Measurements from ENCODE around the gene SORBS2.

Gene SORBS2

GRCh38 chr4:185660340-185660739 is 151.7 kb downstream of the SORBS2 start:
- TF ChIP-seq CTCF (IDR thresholded peaks at IDR 0.05; ENCODE audit: borderline replicate concordance, extremely low read depth, low read length, poor library complexity, severe bottlenecking), result no peak
- no peak for TF ChIP-seq EZH2 (IDR thresholded peaks at IDR 0.05; ENCODE audit: borderline replicate concordance, low read depth, low read length, severe bottlenecking)
- no peak for DNase-seq

GRCh38 chr4:185657699-185658098 is 154.3 kb downstream of the SORBS2 start:
- H2AFZ ChIP-seq (ENCODE audit: low read depth, low read length), result no peak overlapping the region
- H3K4me1 ChIP-seq (ENCODE audit: insufficient read depth, low read length), result no peaks in the 10 kb centered on the region
- no peak overlapping the region for H3K9ac ChIP-seq (ENCODE audit: low read depth, low read length)
- H3K79me2 ChIP-seq (ENCODE audit: insufficient read depth, low read length), result no peaks in the 10 kb centered on the region
- no peaks in the 10 kb centered on the region for H3K36me3 ChIP-seq (ENCODE audit: insufficient read depth, low read length)
- ATAC-seq (ENCODE audit: insufficient read depth, low read depth) (no peak), DNase-seq (no peak)
- no peaks in the 10 kb centered on the region for H4K20me1 ChIP-seq (ENCODE audit: insufficient read depth, low read length)
- H3K27me3 ChIP-seq (ENCODE audit: insufficient read depth, low read length, poor library complexity), result no peaks in the 10 kb centered on the region
- no peak overlapping the region for H3K4me3 ChIP-seq (ENCODE audit: low read depth in 1 of 2, low read length in 2 of 2)
- TF ChIP-seq CTCF (IDR thresholded peaks at IDR 0.05; ENCODE audit: borderline replicate concordance, extremely low read depth, low read length, poor library complexity, severe bottlenecking) (no peak), EZH2 (IDR thresholded peaks at IDR 0.05; ENCODE audit: borderline replicate concordance, low read depth, low read length, severe bottlenecking) (no peak)
- no peaks in the 10 kb centered on the region for H3K9me3 ChIP-seq (ENCODE audit: insufficient read depth, low read length, severe bottlenecking)
- H3K4me2 ChIP-seq (ENCODE audit: insufficient read depth, low read length), result no peak overlapping the region
- H3K27ac ChIP-seq (ENCODE audit: low read length), result no peak overlapping the region

More at GRCh38 chr4:185660340-185660739, 151.7 kb downstream of the SORBS2 start:
- H3K4me2 ChIP-seq (ENCODE audit: insufficient read depth, low read length), result no peak overlapping the region
- H2AFZ ChIP-seq (ENCODE audit: low read depth, low read length), result no peak overlapping the region
- H3K36me3 ChIP-seq (ENCODE audit: insufficient read depth, low read length), result no peaks in the 10 kb centered on the region
- ATAC-seq (ENCODE audit: insufficient read depth, low read depth), result no peak
- no peak overlapping the region for H3K4me3 ChIP-seq (ENCODE audit: low read depth in 1 of 2, low read length in 2 of 2)
- no peak overlapping the region for H3K9ac ChIP-seq (ENCODE audit: low read depth, low read length)
- H3K27ac ChIP-seq (ENCODE audit: low read length), result no peak overlapping the region
- H3K79me2 ChIP-seq (ENCODE audit: insufficient read depth, low read length), result no peaks in the 10 kb centered on the region
- no peaks in the 10 kb centered on the region for H3K4me1 ChIP-seq (ENCODE audit: insufficient read depth, low read length)
- H3K9me3 ChIP-seq (ENCODE audit: insufficient read depth, low read length, severe bottlenecking), result no peaks in the 10 kb centered on the region
- no peaks in the 10 kb centered on the region for H4K20me1 ChIP-seq (ENCODE audit: insufficient read depth, low read length)
- no peaks in the 10 kb centered on the region for H3K27me3 ChIP-seq (ENCODE audit: insufficient read depth, low read length, poor library complexity)

- no peaks in the 10 kb centered on the region for H3K9me3 ChIP-seq (ENCODE audit: insufficient read depth, low read length, severe bottlenecking)
- no peaks in the 10 kb centered on the region for H3K4me1 ChIP-seq (ENCODE audit: insufficient read depth, low read length)
- H3K4me2 ChIP-seq (ENCODE audit: insufficient read depth, low read length), result no peak overlapping the region
- TF ChIP-seq CTCF (IDR thresholded peaks at IDR 0.05; ENCODE audit: borderline replicate concordance, extremely low read depth, low read length, poor library complexity, severe bottlenecking) (no peak), EZH2 (IDR thresholded peaks at IDR 0.05; ENCODE audit: borderline replicate concordance, low read depth, low read length, severe bottlenecking) (no peak)
- no peaks in the 10 kb centered on the region for H3K27me3 ChIP-seq (ENCODE audit: insufficient read depth, low read length, poor library complexity)
- no peak overlapping the region for H3K4me3 ChIP-seq (ENCODE audit: low read depth in 1 of 2, low read length in 2 of 2)
- H4K20me1 ChIP-seq (ENCODE audit: insufficient read depth, low read length), result no peaks in the 10 kb centered on the region
- DNase-seq, result no peak
- H3K9ac ChIP-seq (ENCODE audit: low read depth, low read length), result no peak overlapping the region
- no peaks in the 10 kb centered on the region for H3K79me2 ChIP-seq (ENCODE audit: insufficient read depth, low read length)
- no peak overlapping the region for H2AFZ ChIP-seq (ENCODE audit: low read depth, low read length)
- H3K36me3 ChIP-seq (ENCODE audit: insufficient read depth, low read length), result no peaks in the 10 kb centered on the region
- no peak for ATAC-seq (ENCODE audit: insufficient read depth, low read depth)
- H3K27ac ChIP-seq (ENCODE audit: low read length), result no peak overlapping the region
These were observed 154.8 kb downstream of the SORBS2 start for GRCh38 chr4:185657183-185657582.

GRCh38 chr4:185656467-185656931 is 155.5 kb downstream of the SORBS2 start:
- no peaks in the 10 kb centered on the region for H3K79me2 ChIP-seq (ENCODE audit: insufficient read depth, low read length)
- TF ChIP-seq CTCF (IDR thresholded peaks at IDR 0.05; ENCODE audit: borderline replicate concordance, extremely low read depth, low read length, poor library complexity, severe bottlenecking) (no peak), EZH2 (IDR thresholded peaks at IDR 0.05; ENCODE audit: borderline replicate concordance, low read depth, low read length, severe bottlenecking) (no peak)
- H3K4me2 ChIP-seq (ENCODE audit: insufficient read depth, low read length), result no peak overlapping the region
- H3K27ac ChIP-seq (ENCODE audit: low read length), result no peak overlapping the region
- H3K9me3 ChIP-seq (ENCODE audit: insufficient read depth, low read length, severe bottlenecking), result no peaks in the 10 kb centered on the region
- H2AFZ ChIP-seq (ENCODE audit: low read depth, low read length), result no peak overlapping the region
- DNase-seq (no peak), ATAC-seq (ENCODE audit: insufficient read depth, low read depth) (no peak)
- H3K36me3 ChIP-seq (ENCODE audit: insufficient read depth, low read length), result no peaks in the 10 kb centered on the region
- H3K9ac ChIP-seq (ENCODE audit: low read depth, low read length), result no peak overlapping the region
- H3K4me3 ChIP-seq (ENCODE audit: low read depth in 1 of 2, low read length in 2 of 2), result no peak overlapping the region
- no peaks in the 10 kb centered on the region for H3K4me1 ChIP-seq (ENCODE audit: insufficient read depth, low read length)
- H3K27me3 ChIP-seq (ENCODE audit: insufficient read depth, low read length, poor library complexity), result no peaks in the 10 kb centered on the region
- no peaks in the 10 kb centered on the region for H4K20me1 ChIP-seq (ENCODE audit: insufficient read depth, low read length)

Data from DND-41 (cell line).